Hepatocyte (in vitro differentiated cells): ENCODE measurements around the gene TEC.

Experiments used
- EZH2 ChIP-seq: fragments of 200-600 bp; sonication (generic); IDR thresholded peaks from 2 replicates; pipeline ENCODE4 v1.6.1; 2016; ENCODE audit warnings: antibody characterized with exemption, mild to moderate bottlenecking, borderline replicate concordance
- EZH2phosphoT487 ChIP-seq: fragments of 200-600 bp; sonication (generic); IDR thresholded peaks from one replicate; pipeline ENCODE4 v1.6.1; 2018; ENCODE audit warnings: antibody characterized with exemption, mild to moderate bottlenecking, low read depth, moderate library complexity; ENCODE audit not compliant: unreplicated experiment, severe bottlenecking
- TF ChIP-seq, protein P1 (sequence below): fragments of 200-600 bp; sonication (generic); IDR thresholded peaks from 2 replicates; pipeline ENCODE4 v1.5.1; 2016; ENCODE audit warnings: antibody characterized with exemption, mild to moderate bottlenecking; ENCODE audit not compliant: poor library complexity

DNA sequence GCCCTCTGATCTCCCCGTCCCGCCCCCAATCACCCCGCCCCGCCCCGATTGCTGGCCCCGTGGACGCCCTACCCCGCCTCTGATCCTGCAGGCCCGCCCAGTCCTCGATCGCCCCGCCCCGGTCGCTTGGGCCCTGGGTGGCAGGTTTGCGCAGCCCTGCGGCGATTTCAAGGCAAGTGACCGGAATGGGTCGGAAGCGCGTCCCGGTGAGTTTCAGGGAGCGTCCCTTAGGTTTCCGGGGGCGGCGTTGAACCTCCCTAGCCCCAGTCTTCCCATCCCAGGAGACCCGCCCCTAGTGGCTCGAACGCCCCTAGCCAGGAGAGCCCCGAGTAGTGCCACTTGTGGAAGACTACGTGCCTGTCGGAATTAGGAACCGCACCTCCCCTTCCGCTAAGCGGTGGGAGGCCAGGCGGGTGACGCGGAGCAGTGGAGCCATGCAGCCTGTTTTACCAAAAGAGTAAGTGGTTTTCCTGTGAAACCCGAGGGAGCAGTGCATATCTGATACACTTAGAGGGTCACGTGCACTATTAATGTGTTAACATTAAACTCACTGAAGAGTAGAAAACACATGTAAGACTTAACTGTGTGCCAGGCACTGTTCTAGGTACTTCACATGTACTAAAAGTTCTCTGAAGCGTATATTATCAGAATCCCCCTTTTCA is 354 bp upstream of the TEC start:
- TF ChIP-seq, protein P1, sequence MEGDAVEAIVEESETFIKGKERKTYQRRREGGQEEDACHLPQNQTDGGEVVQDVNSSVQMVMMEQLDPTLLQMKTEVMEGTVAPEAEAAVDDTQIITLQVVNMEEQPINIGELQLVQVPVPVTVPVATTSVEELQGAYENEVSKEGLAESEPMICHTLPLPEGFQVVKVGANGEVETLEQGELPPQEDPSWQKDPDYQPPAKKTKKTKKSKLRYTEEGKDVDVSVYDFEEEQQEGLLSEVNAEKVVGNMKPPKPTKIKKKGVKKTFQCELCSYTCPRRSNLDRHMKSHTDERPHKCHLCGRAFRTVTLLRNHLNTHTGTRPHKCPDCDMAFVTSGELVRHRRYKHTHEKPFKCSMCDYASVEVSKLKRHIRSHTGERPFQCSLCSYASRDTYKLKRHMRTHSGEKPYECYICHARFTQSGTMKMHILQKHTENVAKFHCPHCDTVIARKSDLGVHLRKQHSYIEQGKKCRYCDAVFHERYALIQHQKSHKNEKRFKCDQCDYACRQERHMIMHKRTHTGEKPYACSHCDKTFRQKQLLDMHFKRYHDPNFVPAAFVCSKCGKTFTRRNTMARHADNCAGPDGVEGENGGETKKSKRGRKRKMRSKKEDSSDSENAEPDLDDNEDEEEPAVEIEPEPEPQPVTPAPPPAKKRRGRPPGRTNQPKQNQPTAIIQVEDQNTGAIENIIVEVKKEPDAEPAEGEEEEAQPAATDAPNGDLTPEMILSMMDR, result peak; percentile 28
- TF ChIP-seq EZH2phosphoT487 (no peak), EZH2 (no peak)
